IMR-90 (cell line): ENCODE measurements around the gene SERPINB2. TPM values are rescaled to one million over a fixed set of nuclear protein-coding genes. Genes with fewer than 3 reads are reported as not detected.

Experiments
- ATAC-seq: fragments of 200-7000 bp; cut with Tn5 transposase; 2 replicates; pipeline ENCODE4 v1.9.1; 2020; ENCODE audit warnings: low read depth, mild to moderate bottlenecking, moderate library complexity
- Bru-seq: library from RNA; stranded (reverse); fragments of 400-500 nt; gene quantifications from one replicate; lab custom pipeline; 2021; lab: Mats Ljungman, UMichigan
- BruChase-seq, 2 experiments: library from RNA; stranded (reverse); fragments of 400-500 nt; gene quantifications; one replicate each; lab custom pipeline; 2021; lab: Mats Ljungman, UMichigan
- BruUV-seq: library from RNA; stranded (reverse); fragments of 400-500 nt; replicated peaks from 2 replicates; lab custom pipeline; 2021; lab: Mats Ljungman, UMichigan
- CTCF ChIA-PET: fragments of 300-600 bp; formaldehyde crosslinking; extraction: SDS; loops from one replicate; lab custom pipeline; 2021; ENCODE audit warnings: antibody characterized with exemption; lab: Yijun Ruan, JAX
- POLR2A ChIA-PET: fragments of 300-600 bp; sonication (Branson Sonifier 250); formaldehyde crosslinking; loops from one replicate; lab custom pipeline; 2022; ENCODE audit warnings: antibody characterized with exemption; ENCODE audit not compliant: unreplicated experiment; lab: Charles Lee
- DNase-seq: peaks from one replicate; pipeline ENCODE4 v3.0.0; 2013
- H2AFZ ChIP-seq: replicated peaks from 2 replicates; pipeline ENCODE3; 2013; ENCODE audit warnings: low read length, mild to moderate bottlenecking; ENCODE audit not compliant: poor library complexity
- H2AK5ac ChIP-seq: 2 replicates; pipeline ENCODE4 v1.6.1; 2013; ENCODE audit warnings: low read depth, low read length, inconsistent platforms
- H2AK9ac ChIP-seq: replicated peaks from 2 replicates; pipeline ENCODE3; 2013; ENCODE audit warnings: mild to moderate bottlenecking, low read depth, low read length, moderate library complexity; ENCODE audit not compliant: poor library complexity
- H2BK120ac ChIP-seq: 2 replicates; pipeline ENCODE4 v1.6.1; 2013; ENCODE audit warnings: low read depth, low read length, inconsistent platforms
- H2BK15ac ChIP-seq: 3 replicates; pipeline ENCODE4 v1.6.1; 2013; ENCODE audit warnings: low read depth, low read length, inconsistent platforms
- H2BK20ac ChIP-seq: 2 replicates; pipeline ENCODE4 v1.6.1; 2013; ENCODE audit warnings: low read depth, mild to moderate bottlenecking, inconsistent platforms, low read length, moderate library complexity
- H2BK5ac ChIP-seq: 2 replicates; pipeline ENCODE4 v1.6.1; 2013; ENCODE audit warnings: mild to moderate bottlenecking, low read depth, low read length, inconsistent platforms; ENCODE audit not compliant: poor library complexity, severe bottlenecking
- H3K14ac ChIP-seq: replicated peaks from 2 replicates; pipeline ENCODE4 v1.6.1; 2013; ENCODE audit warnings: low read depth, low read length, inconsistent platforms
- H3K18ac ChIP-seq: 2 replicates; pipeline ENCODE4 v1.6.1; 2013; ENCODE audit warnings: low read depth, low read length, control low read depth
- H3K23ac ChIP-seq: 2 replicates; pipeline ENCODE4 v1.6.1; 2013; ENCODE audit warnings: low read depth, low read length, inconsistent platforms
- H3K27ac ChIP-seq: 2 replicates; pipeline ENCODE4 v1.5.1; 2013; ENCODE audit warnings: mild to moderate bottlenecking, control low read depth, low read length; ENCODE audit not compliant: insufficient read depth
- H3K27me3 ChIP-seq: 2 replicates; pipeline ENCODE4 v1.6.1; 2013; ENCODE audit warnings: low read length; ENCODE audit not compliant: control insufficient read depth, insufficient read depth
- H3K36me3 ChIP-seq: 2 replicates; pipeline ENCODE4 v1.6.1; 2013; ENCODE audit warnings: low read length, mixed read lengths; ENCODE audit not compliant: control insufficient read depth, insufficient read depth
- H3K4ac ChIP-seq: 2 replicates; pipeline ENCODE4 v1.6.1; 2013; ENCODE audit warnings: low read depth, low read length, inconsistent platforms
- H3K4me1 ChIP-seq: 2 replicates; pipeline ENCODE4 v1.6.1; 2013; ENCODE audit warnings: low read length, mixed read lengths; ENCODE audit not compliant: control insufficient read depth, insufficient read depth
- H3K4me2 ChIP-seq: 2 replicates; pipeline ENCODE4 v1.6.1; 2013; ENCODE audit warnings: low read depth, mild to moderate bottlenecking, control low read depth, low read length, moderate library complexity
- H3K4me3 ChIP-seq: 2 replicates; pipeline ENCODE4 v1.5.1; 2013; ENCODE audit warnings: low read depth, mild to moderate bottlenecking, control low read depth, low read length, moderate library complexity; ENCODE audit not compliant: insufficient read depth
- H3K56ac ChIP-seq: 2 replicates; pipeline ENCODE4 v1.6.1; 2013; ENCODE audit warnings: low read length, inconsistent platforms; ENCODE audit not compliant: insufficient read depth; ENCODE audit errors: extremely low read depth
- H3K79me1 ChIP-seq, 2 experiments: 2 replicates each; pipeline ENCODE4 v1.6.1; 2013; ENCODE audit warnings: low read length in 2 of 2, inconsistent platforms in 1 of 2, low read depth in 1 of 2
- H3K9ac ChIP-seq: 2 replicates; pipeline ENCODE4 v1.6.1; 2013; ENCODE audit warnings: low read depth, low read length, control low read depth
- H3K9me1 ChIP-seq: 2 replicates; pipeline ENCODE4 v1.6.1; 2013; ENCODE audit warnings: low read length, inconsistent platforms; ENCODE audit not compliant: insufficient read depth
- H3K9me3 ChIP-seq: 2 replicates; pipeline ENCODE4 v1.6.1; 2013; ENCODE audit warnings: low read length; ENCODE audit not compliant: control insufficient read depth, insufficient read depth
- H4K20me1 ChIP-seq: 2 replicates; pipeline ENCODE4 v1.6.1; 2013; ENCODE audit warnings: low read length, inconsistent platforms; ENCODE audit not compliant: insufficient read depth
- H4K5ac ChIP-seq: 2 replicates; pipeline ENCODE4 v1.6.1; 2013; ENCODE audit warnings: mild to moderate bottlenecking, low read depth, low read length, control low read depth
- H4K8ac ChIP-seq, 2 experiments: 2 replicates each; pipeline ENCODE4 v1.6.1; 2013; ENCODE audit warnings: low read depth in 2 of 2, low read length in 2 of 2, control low read depth in 1 of 2, inconsistent platforms in 1 of 2
- H4K91ac ChIP-seq: 2 replicates; pipeline ENCODE4 v1.6.1; 2013; ENCODE audit warnings: low read depth, low read length, inconsistent platforms; ENCODE audit not compliant: insufficient read depth
- MAZ ChIP-seq: IDR thresholded peaks from 2 replicates; pipeline ENCODE4 v1.6.1; 2012; ENCODE audit warnings: low read depth, mild to moderate bottlenecking, low read length, improper control_type of control experiment, moderate library complexity, borderline replicate concordance
- NFE2L2 ChIP-seq: fragments of 150-350 bp; IDR thresholded peaks from 2 replicates; pipeline ENCODE4 v1.6.1; 2016; ENCODE audit warnings: low read depth, mild to moderate bottlenecking, low read length
- POLR2A ChIP-seq: IDR thresholded peaks from 2 replicates; pipeline ENCODE4 v1.6.1; 2012; ENCODE audit warnings: mild to moderate bottlenecking, low read depth, low read length
- WGBS, 2 experiments: methylation state at CpG; one replicate each; pipeline versions ENCODE4 v1.1.5 to v1.1.7; 2013; ENCODE audit warnings: missing lambda C conversion rate in 2 of 2; ENCODE audit not compliant: insufficient read length in 1 of 2; ENCODE audit errors: extremely low coverage in 2 of 2; 5-methylcytosine and 5-hydroxymethylcytosine counted together
- dilution Hi-C: fragments of 300-500 bp; cut with HindIII; formaldehyde crosslinking; loops from one replicate; pipeline ENCODE4 v1.14.3; 2018; ENCODE audit warnings: low sequenced_read_pairs; ENCODE audit not compliant: unreplicated experiment
- in situ Hi-C: fragments of 300-500 bp; cut with MboI; formaldehyde crosslinking; loops from 3 replicates; pipeline ENCODE4 v1.14.3; 2019; ENCODE audit warnings: low sequenced_read_pairs, inconsistent platforms, mixed read lengths
- intact Hi-C: fragments of 100-400 bp; cut with micrococcal nuclease; formaldehyde crosslinking; loops from 2 replicates; pipeline ENCODE4 v1.10.0; 2022
- long read RNA-seq: library from polyadenylated mRNA; unstranded; transcript quantifications from one replicate; pipeline ENCODE4 v2.0.0, GENCODE V29; 2021; ENCODE audit not compliant: unreplicated experiment
- polyA plus RNA-seq, 3 experiments: library from polyadenylated mRNA; depleted of rRNA; stranded (reverse); fragments of >200 nt; gene quantifications; 2 replicates each; pipeline ENCODE4 v1.2.3, GENCODE V29; 2012; ENCODE audit warnings: low replicate concordance in 1 of 3
- total RNA-seq: library from RNA; depleted of rRNA; stranded (reverse); fragments of >200 nt; gene quantifications from 2 replicates; pipeline ENCODE4 v1.2.3, GENCODE V29; 2012; rRNA removed

The SERPINB2 gene, protein sequence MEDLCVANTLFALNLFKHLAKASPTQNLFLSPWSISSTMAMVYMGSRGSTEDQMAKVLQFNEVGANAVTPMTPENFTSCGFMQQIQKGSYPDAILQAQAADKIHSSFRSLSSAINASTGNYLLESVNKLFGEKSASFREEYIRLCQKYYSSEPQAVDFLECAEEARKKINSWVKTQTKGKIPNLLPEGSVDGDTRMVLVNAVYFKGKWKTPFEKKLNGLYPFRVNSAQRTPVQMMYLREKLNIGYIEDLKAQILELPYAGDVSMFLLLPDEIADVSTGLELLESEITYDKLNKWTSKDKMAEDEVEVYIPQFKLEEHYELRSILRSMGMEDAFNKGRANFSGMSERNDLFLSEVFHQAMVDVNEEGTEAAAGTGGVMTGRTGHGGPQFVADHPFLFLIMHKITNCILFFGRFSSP
- total RNA-seq (34.4 and 43.0 TPM in 2 replicates), polyA plus RNA-seq (2012; rRNA removed) (32.1 and 46.4 TPM in 2 replicates), Bru-seq, nascent RNA (percentile 32 among the genes with signal in this experiment), BruChase-seq, experiment 1, labeled RNA remaining after a 6-hour chase (percentile 28 among the genes with signal in this experiment), BruChase-seq, experiment 2, labeled RNA remaining after a 2-hour chase (percentile 20 among the genes with signal in this experiment)
- polyA plus RNA-seq (2012; cell fraction: cytosol; rRNA removed), result 5.3 and 22.9 TPM in 2 replicates
- 5.4 and 32.1 TPM in 2 replicates for polyA plus RNA-seq (2012; cell fraction: nucleus; rRNA removed; ENCODE audit: low replicate concordance)
- long read RNA-seq, result 0 reads

- Histone ChIP-seq H4K5ac (no peak within 1 kb of the TSS), H3K4me2 (no peak within 1 kb of the TSS), H3K23ac (no peak within 1 kb of the TSS), H3K9ac (no peak within 1 kb of the TSS), H3K9me1 (no peaks in the 10 kb centered on the region; the same call in 1 of the 2 replicates), H3K79me1 (no peaks in the 10 kb centered on the region), H3K27ac (no peak within 1 kb of the TSS), H2BK5ac (no peak within 1 kb of the TSS), H2AK9ac (no peak within 1 kb of the TSS), H4K20me1 (no peaks in the 10 kb centered on the region), H2BK120ac (no peak within 1 kb of the TSS), H4K91ac (no peak within 1 kb of the TSS), H3K56ac (no peak within 1 kb of the TSS), H3K4me1 (no peaks in the 10 kb centered on the region), H2BK15ac (no peak within 1 kb of the TSS), H3K18ac (no peak within 1 kb of the TSS), H4K8ac (no peak within 1 kb of the TSS), H3K4ac (no peak within 1 kb of the TSS), H2AK5ac (no peak within 1 kb of the TSS), H3K27me3 (no peaks in the 10 kb centered on the region), H3K4me3 (no peak within 1 kb of the TSS), H3K9me3 (no peaks in the 10 kb centered on the region), H2AFZ (no peak within 1 kb of the TSS), H3K36me3 (no peaks in the 10 kb centered on the region), H2BK20ac (no peak within 1 kb of the TSS), H3K14ac (no peak within 1 kb of the TSS)
- POLR2A ChIA-PET, result no interaction called here
- DNase-seq, result peak; percentile 41
- no CpG with 5 or more reads among the region's 1 CpG for WGBS, 2 experiments
- TF ChIP-seq POLR2A (peak; percentile 59), NFE2L2 (no peak), MAZ (no peak)
- dilution Hi-C loops (no loop called here), in situ Hi-C loops (no loop called here), intact Hi-C loops (no loop called here)
- BruUV-seq, result no TSS peak
- no peak for ATAC-seq
- CTCF ChIA-PET, result no interaction called here
Measured at GRCh38 chr18:63887424-63887823, at the start of gene SERPINB2. Gene SERPINB2 (plus strand): TSS chr18:63887705. CDS start chr18:63891445, 3,740 bp downstream.
